GM12878 (cell line): ENCODE measurements around the gene TMEM132C. TPM values are rescaled to one million over a fixed set of nuclear protein-coding genes. Genes with fewer than 3 reads are reported as not detected.

Source experiments
- ATF2 ChIP-seq: IDR thresholded peaks from 2 replicates; pipeline ENCODE4 v1.6.1; 2012; ENCODE audit warnings: low read length, inconsistent platforms
- ATF3 ChIP-seq: IDR thresholded peaks from 2 replicates; pipeline ENCODE4 v1.6.1; 2011; ENCODE audit warnings: low read depth, mild to moderate bottlenecking, low read length, moderate library complexity, borderline replicate concordance; ENCODE audit errors: extremely low read depth
- ATF7 ChIP-seq: fragments of 450-650 bp; IDR thresholded peaks from 2 replicates; pipeline ENCODE4 v1.6.1; 2016; ENCODE audit warnings: low read depth, mild to moderate bottlenecking
- HDAC6 ChIP-seq: fragments of 200-600 bp; sonication (generic); IDR thresholded peaks from one replicate; pipeline ENCODE4 v1.8.0; 2017; ENCODE audit warnings: antibody characterized with exemption; ENCODE audit not compliant: unreplicated experiment
- JUND ChIP-seq: IDR thresholded peaks from 2 replicates; pipeline ENCODE4 v1.6.1; 2012; ENCODE audit warnings: low read depth, mild to moderate bottlenecking, low read length, improper control_type of control experiment, moderate library complexity
- PML ChIP-seq: IDR thresholded peaks from 2 replicates; pipeline ENCODE4 v1.6.1; 2012; ENCODE audit warnings: low read length, inconsistent platforms
- REST ChIP-seq: IDR thresholded peaks from 2 replicates; pipeline ENCODE4 v1.6.1; 2012; ENCODE audit warnings: mild to moderate bottlenecking, low read depth, low read length
- SP1 ChIP-seq: IDR thresholded peaks from one replicate; pipeline ENCODE4 v1.6.1; 2011; ENCODE audit warnings: low read depth, low read length
- TAF1 ChIP-seq: IDR thresholded peaks from 2 replicates; pipeline ENCODE4 v1.6.1; 2011; ENCODE audit warnings: mild to moderate bottlenecking, low read depth, low read length, borderline replicate concordance
- YBX1 ChIP-seq: fragments of 450-650 bp; IDR thresholded peaks from 2 replicates; pipeline ENCODE4 v1.6.1; 2016; ENCODE audit warnings: antibody characterized with exemption
- ZBED1 ChIP-seq: IDR thresholded peaks from 2 replicates; pipeline ENCODE4 v1.6.1; 2016; ENCODE audit warnings: borderline replicate concordance
- ZBTB33 ChIP-seq: fragments of 450-650 bp; IDR thresholded peaks from 2 replicates; pipeline ENCODE4 v1.6.1; 2017; ENCODE audit warnings: mild to moderate bottlenecking
- ZBTB40 ChIP-seq: fragments of 450-650 bp; IDR thresholded peaks from 2 replicates; pipeline ENCODE4 v1.6.1; 2016; ENCODE audit warnings: mild to moderate bottlenecking, moderate library complexity, borderline replicate concordance
- polyA plus RNA-seq, 11 experiments: library from polyadenylated mRNA; depleted of rRNA in 4 of 11; unstranded in 6 of 11; stranded (reverse) in 5 of 11; fragments of >200 nt; fragmentation: Nextera tagmentation in 4 of 11; fragmentation: Illumina TruSeq in 1 of 11; extraction: Ambion mirVana in 4 of 11; extraction: Trizol in 1 of 11; gene quantifications; 1 replicate in 1 of 11; 2 replicates in 10 of 11; pipeline versions ENCODE4 v1.2.1 to v1.2.3, GENCODE V29; 2011 to 2016; ENCODE audit warnings: inconsistent platforms in 2 of 11, missing spikeins in 2 of 11, low read depth in 1 of 11
- total RNA-seq, 4 experiments: library from RNA; depleted of rRNA in 3 of 4; stranded (reverse); fragments of >200 nt in 3 of 4; fragmentation: Illumina TruSeq in 1 of 4; extraction: Trizol in 1 of 4; gene quantifications; 2 replicates each; pipeline versions ENCODE4 v1.2.1 to v1.2.3, GENCODE V29; 2013 to 2021

TMEM132C gene
- total and polyA plus RNA-seq, 10 of the 15 experiments (the other 5 are each of a cell fraction or from before 2014, with no cell fraction given) = not detected

- TF ChIP-seq ZBTB40 (no peak), ATF2 (no peak), HDAC6 (no peak), ZBTB33 (no peak), ATF7 (no peak), REST (no peak), TAF1 (no peak), SP1 (no peak), PML (no peak), ZBED1 (no peak), ATF3 (no peak), YBX1 (no peak), JUND (no peak)
Observed at GRCh38 chr12:128318341-128318740, 51.4 kb downstream of the TMEM132C start (continued).
